ENCODE data around the gene PVR. TPM values are rescaled to one million over a fixed set of nuclear protein-coding genes. Genes with fewer than 3 reads are reported as not detected.

Gene PVR
- total and polyA plus RNA-seq, 9 of the 15 experiments (the other 6 are each of a cell fraction or from before 2014, with no cell fraction given), result 0.89 to 14.5 (median 9.8) TPM

DNA sequence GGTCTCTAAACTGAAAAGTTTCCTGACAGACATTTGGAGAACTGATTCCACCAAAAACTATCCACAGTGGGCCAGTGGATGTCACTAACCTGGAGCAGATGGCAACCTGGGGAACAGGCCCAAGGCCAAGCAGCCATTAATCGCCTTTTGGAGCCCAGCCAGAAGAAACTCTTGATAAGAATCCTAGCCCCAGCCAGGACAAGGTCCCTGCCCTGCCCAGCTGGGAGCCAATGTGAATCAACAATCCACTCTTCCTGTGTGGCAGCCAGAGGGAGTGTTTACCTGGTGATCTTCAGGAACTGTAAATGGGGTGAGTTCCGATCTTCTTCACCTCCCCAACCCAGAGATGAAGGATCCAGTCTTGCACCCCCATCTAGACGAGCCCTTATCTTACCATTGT lies 44.8 kb upstream of the PVR start:
- peak; percentile 50 for ATAC-seq
- Histone ChIP-seq H3K79me2 (ENCODE audit: control insufficient read depth, insufficient read depth, low read length) (no peaks in the 10 kb centered on the region), H3K27ac (ENCODE audit: extremely low read depth, low read depth, low read length) (no peak overlapping the region), H4K20me1 (replicated peaks; ENCODE audit: control insufficient read depth, insufficient read depth, low read length) (no peaks in the 10 kb centered on the region; the same call in 1 of the 2 replicates), H3K4me1 (replicated peaks in 1 of 2; ENCODE audit: control insufficient read depth in 2 of 2, insufficient read depth in 2 of 2, low read length in 2 of 2) (peaks cover 5 to 8% of the 10 kb centered on the region in 2 experiments; a peak in 4 of 5 replicates), H3K4me3 (no peak overlapping the region), H3K27me3 (ENCODE audit: control insufficient read depth in 2 of 2, insufficient read depth in 2 of 2, low read length in 2 of 2) (peaks cover 2 to 6% of the 10 kb centered on the region in 2 experiments; a peak in 4 of 5 replicates), H3K9me1 (ENCODE audit: control insufficient read depth, insufficient read depth, low read length) (no peaks in the 10 kb centered on the region), H3K9ac (ENCODE audit: insufficient read depth in 1 of 2, low read depth in 2 of 2, low read length in 2 of 2) (no peak overlapping the region), H3K36me3 (ENCODE audit: control insufficient read depth, insufficient read depth, low read length) (no peaks in the 10 kb centered on the region), H3K9me3 (replicated peaks; ENCODE audit: control insufficient read depth, insufficient read depth, low read depth, low read length) (no peaks in the 10 kb centered on the region), H2AFZ (ENCODE audit: low read depth, low read length) (no peak overlapping the region), H3K4me2 (ENCODE audit: insufficient read depth, low read length) (no peak overlapping the region)
- no peak for FAIRE-seq
- in situ Hi-C loops (cut with MboI), result no loop called here
- WGBS (ENCODE audit: insufficient coverage, low coverage, missing lambda C conversion rate), result 7% methylated on average over 3 of the region's 3 CpGs
- DNase-seq (ENCODE audit: extremely low read depth in 1 of 4, low spot score in 3 of 4), result peak in 1 of 4 experiments; percentile 27
- ChIA-PET CTCF (ENCODE audit: low intra/inter-chr PET ratio) (no interaction called here), POLR2A (no interaction called here)
- intact Hi-C loops (cut with micrococcal nuclease), result no loop called here
- BruUV-seq (replicated peaks), result no TSS peak
- no peak for TF ChIP-seq ZFP1 (CRISPR knock-in tag; IDR thresholded peaks at IDR 0.05)
- TF ChIP-seq, protein P1, sequence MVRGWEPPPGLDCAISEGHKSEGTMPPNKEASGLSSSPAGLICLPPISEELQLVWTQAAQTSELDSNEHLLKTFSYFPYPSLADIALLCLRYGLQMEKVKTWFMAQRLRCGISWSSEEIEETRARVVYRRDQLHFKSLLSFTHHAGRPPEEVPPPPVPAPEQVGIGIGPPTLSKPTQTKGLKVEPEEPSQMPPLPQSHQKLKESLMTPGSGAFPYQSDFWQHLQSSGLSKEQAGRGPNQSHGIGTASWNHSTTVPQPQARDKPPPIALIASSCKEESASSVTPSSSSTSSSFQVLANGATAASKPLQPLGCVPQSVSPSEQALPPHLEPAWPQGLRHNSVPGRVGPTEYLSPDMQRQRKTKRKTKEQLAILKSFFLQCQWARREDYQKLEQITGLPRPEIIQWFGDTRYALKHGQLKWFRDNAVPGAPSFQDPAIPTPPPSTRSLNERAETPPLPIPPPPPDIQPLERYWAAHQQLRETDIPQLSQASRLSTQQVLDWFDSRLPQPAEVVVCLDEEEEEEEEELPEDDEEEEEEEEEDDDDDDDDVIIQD (CRISPR knock-in tag; IDR thresholded peaks at IDR 0.05), result no peak
- no peak for TF ChIP-seq ZNF398 (CRISPR knock-in tag; IDR thresholded peaks at IDR 0.05)
- TF ChIP-seq, protein P2, sequence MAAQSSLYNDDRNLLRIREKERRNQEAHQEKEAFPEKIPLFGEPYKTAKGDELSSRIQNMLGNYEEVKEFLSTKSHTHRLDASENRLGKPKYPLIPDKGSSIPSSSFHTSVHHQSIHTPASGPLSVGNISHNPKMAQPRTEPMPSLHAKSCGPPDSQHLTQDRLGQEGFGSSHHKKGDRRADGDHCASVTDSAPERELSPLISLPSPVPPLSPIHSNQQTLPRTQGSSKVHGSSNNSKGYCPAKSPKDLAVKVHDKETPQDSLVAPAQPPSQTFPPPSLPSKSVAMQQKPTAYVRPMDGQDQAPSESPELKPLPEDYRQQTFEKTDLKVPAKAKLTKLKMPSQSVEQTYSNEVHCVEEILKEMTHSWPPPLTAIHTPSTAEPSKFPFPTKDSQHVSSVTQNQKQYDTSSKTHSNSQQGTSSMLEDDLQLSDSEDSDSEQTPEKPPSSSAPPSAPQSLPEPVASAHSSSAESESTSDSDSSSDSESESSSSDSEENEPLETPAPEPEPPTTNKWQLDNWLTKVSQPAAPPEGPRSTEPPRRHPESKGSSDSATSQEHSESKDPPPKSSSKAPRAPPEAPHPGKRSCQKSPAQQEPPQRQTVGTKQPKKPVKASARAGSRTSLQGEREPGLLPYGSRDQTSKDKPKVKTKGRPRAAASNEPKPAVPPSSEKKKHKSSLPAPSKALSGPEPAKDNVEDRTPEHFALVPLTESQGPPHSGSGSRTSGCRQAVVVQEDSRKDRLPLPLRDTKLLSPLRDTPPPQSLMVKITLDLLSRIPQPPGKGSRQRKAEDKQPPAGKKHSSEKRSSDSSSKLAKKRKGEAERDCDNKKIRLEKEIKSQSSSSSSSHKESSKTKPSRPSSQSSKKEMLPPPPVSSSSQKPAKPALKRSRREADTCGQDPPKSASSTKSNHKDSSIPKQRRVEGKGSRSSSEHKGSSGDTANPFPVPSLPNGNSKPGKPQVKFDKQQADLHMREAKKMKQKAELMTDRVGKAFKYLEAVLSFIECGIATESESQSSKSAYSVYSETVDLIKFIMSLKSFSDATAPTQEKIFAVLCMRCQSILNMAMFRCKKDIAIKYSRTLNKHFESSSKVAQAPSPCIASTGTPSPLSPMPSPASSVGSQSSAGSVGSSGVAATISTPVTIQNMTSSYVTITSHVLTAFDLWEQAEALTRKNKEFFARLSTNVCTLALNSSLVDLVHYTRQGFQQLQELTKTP (IDR thresholded peaks at IDR 0.05; ENCODE audit: low read depth in 1 of 2, partially characterized antibody in 2 of 2), result no peak
- peak; percentile 55; the same call in 1 of the 2 replicates for TF ChIP-seq CTBP1 (IDR thresholded peaks at IDR 0.05; ENCODE audit: borderline replicate concordance)
- TF ChIP-seq AFF4 (CRISPR knock-in tag; IDR thresholded peaks at IDR 0.05), result no peak
- TF ChIP-seq TFE3 (CRISPR knock-in tag; IDR thresholded peaks at IDR 0.05), result no peak
- TF ChIP-seq ESRRA (IDR thresholded peaks at IDR 0.05; ENCODE audit: borderline replicate concordance, low read depth), result no peak
